Epithelial cell of esophagus (primary cell): ENCODE measurements around the gene MBLAC1.

Experiments
- DNase-seq: peaks from one replicate; pipeline ENCODE4 v3.0.0; 2010; ENCODE audit warnings: low read depth
- H3K4me3 ChIP-seq: 2 replicates; pipeline ENCODE4 v1.5.1; 2011; ENCODE audit warnings: mild to moderate bottlenecking, low read length, control low read depth
- TF ChIP-seq, protein P1 (sequence below): IDR thresholded peaks from 2 replicates; pipeline ENCODE4 v1.5.1; 2011; ENCODE audit warnings: low read depth, mild to moderate bottlenecking, low read length, control low read depth, inconsistent platforms; ENCODE audit not compliant: insufficient read depth; ENCODE audit errors: missing control alignments

MBLAC1 gene, protein sequence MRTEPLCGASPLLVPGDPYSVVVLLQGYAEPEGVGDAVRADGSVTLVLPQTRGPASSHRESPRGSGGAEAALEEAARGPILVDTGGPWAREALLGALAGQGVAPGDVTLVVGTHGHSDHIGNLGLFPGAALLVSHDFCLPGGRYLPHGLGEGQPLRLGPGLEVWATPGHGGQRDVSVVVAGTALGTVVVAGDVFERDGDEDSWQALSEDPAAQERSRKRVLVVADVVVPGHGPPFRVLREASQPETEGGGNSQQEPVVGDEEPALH

DNA sequence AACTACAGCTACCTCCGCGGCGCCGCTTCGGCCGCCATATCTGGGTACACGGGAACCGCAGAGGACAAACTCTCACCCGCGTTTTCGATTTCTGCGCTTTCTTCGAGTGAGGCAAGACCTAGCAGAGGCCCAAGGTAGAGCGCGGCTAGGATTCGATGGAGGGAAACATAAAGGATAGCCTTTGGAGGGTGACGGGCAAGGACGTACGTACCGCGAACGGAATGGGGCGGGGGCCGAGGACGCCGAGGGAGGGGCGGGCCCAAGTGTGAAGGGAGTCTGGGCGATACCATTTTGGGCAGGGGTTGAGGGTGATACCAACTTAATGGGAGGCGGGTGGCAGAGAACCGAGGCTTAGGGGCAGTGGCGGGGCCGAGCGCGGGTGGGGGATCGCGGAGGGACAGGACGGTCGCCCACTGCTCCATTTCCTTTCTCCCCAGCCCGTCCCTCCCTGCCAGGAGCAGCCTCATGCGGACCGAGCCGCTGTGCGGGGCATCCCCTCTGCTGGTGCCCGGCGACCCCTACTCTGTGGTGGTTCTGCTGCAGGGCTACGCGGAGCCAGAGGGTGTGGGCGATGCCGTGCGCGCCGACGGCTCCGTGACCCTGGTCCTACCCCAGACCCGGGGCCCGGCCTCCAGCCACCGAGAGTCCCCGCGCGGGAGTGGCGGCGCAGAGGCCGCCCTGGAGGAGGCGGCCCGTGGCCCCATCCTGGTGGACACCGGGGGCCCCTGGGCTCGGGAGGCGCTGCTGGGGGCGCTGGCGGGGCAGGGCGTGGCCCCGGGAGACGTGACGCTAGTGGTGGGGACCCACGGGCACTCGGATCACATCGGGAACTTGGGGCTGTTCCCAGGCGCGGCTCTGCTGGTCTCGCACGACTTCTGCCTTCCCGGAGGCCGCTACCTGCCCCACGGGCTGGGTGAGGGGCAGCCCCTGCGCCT lies at the start of gene MBLAC1:
MBLAC1 (plus strand) TSS at position 37 of the 935 bp plus-strand sequence; CDS start at position 466, 429 bp downstream.
- peak within 1 kb of the TSS; percentile 92 for H3K4me3 ChIP-seq
- TF ChIP-seq, protein P1, sequence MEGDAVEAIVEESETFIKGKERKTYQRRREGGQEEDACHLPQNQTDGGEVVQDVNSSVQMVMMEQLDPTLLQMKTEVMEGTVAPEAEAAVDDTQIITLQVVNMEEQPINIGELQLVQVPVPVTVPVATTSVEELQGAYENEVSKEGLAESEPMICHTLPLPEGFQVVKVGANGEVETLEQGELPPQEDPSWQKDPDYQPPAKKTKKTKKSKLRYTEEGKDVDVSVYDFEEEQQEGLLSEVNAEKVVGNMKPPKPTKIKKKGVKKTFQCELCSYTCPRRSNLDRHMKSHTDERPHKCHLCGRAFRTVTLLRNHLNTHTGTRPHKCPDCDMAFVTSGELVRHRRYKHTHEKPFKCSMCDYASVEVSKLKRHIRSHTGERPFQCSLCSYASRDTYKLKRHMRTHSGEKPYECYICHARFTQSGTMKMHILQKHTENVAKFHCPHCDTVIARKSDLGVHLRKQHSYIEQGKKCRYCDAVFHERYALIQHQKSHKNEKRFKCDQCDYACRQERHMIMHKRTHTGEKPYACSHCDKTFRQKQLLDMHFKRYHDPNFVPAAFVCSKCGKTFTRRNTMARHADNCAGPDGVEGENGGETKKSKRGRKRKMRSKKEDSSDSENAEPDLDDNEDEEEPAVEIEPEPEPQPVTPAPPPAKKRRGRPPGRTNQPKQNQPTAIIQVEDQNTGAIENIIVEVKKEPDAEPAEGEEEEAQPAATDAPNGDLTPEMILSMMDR = no peak
- peak; percentile 90 for DNase-seq

DNA sequence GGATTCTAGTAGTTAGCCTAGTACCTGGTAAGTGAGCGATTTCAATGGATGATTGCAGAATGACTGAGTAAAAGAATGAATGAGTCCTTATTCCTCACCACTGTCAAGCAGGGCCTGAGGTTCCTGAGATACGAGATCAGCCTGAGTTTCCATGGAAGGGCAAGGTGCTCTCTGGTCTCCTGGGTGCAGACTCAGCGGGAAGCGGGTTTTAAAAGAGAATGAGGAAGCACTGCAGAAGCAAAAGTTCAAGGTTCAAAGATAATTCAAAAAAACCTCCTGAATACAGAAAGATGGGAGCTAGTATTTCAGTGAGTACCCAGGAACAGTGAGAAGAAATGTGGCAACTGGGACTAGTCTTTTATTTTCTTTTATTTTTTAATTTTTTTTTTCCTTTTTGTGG lies 49.6 kb upstream of the MBLAC1 start:
- no peak overlapping the region for H3K4me3 ChIP-seq
- DNase-seq = no peak
- TF ChIP-seq, protein P1 = no peak

DNA sequence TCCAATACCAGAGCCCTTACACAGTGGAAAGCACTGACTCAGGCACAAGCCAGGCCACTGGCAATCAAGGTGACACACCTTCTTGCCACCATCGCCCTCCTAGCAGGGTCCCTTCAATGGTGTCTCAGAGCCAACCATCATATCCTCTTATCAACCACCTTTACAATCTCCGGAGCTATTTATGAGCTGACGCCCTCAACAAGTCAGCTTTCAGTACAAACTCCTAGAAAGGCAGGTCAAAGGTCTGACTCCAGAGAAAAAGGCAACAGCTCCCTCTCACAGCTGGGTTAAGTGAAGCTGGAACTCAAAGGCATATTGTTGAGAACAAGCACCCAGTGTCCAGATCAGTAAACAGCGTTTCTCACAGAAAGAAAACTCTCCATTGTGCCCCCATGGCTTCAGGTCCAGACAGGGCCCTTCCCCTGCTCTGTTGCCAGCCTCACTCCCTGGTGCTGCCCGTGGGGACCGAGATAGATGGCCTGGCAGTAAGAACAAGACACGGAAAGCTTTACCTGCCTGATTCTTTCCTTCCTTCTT lies 47.7 kb upstream of the MBLAC1 start:
- DNase-seq = no peak
- TF ChIP-seq, protein P1 = no peak
- no peak overlapping the region for H3K4me3 ChIP-seq

DNA sequence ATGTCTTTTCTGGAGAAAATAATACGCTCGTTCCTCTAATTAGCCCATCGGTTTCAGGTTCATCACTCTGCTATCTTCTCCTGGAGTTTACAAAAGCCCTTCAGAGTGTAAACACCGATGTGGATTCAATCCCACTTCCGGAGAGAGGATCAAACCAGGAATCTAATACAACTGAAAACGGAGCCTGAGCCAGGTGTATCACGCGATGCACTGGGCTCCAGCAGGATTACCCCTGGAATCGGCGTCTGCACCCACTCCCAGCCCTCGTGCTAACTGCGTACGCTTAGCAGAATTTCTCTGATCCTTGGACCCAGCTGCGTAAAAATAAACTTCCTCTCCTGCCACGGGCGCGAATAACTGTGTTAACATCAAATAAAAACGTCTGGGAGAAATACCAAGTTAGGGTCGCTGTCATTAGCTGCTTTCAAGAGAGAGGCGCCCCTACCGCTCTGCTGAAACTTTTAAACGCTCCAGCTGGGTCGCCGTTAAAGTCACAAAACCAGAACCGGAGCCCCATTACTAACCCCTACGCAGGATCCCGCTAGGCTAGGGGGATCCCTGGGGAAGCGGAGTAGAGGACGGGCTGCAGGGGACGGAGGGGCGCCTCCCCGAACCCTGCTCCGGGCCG lies 45.7 kb upstream of the MBLAC1 start:
- peak; percentile 19 for DNase-seq
- TF ChIP-seq, protein P1 = no peak
- H3K4me3 ChIP-seq = peak overlapping the region; percentile 97

DNA sequence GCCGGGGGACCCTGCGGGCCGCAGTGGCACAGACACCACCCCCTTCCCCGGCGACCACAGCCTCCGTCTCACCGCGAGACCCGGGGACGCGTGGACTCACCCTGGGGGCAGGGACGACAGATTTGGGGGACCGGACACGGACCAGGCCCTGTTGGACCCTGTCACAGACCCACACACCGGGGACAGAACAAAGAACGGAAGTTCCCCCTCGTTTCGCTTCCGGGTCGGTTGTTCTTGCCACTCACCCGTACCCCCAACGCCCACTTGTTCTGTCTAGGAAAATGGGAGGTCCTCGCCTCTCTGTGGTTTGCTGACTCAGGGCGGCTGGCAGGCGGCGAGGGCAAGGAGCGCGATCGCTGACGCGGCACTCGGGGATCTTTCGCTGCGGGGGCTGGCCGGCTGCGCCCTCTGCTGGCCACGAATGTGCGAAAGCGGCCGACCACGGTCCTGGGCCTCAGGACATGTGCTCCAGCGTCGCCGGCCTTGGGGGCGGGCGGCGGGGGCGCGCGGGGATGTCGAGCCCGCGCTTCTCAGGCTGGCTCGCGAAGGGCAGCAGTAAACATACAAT lies 45.1 kb upstream of the MBLAC1 start, which contains the start of gene ZNF3:
ZNF3 (minus strand) TSS at position 189 of the 568 bp plus-strand sequence. CDS start 4,366 bp downstream, outside the sequence.
- peak within 1 kb of the TSS; percentile 97 for H3K4me3 ChIP-seq
- peak; percentile 99 for DNase-seq

DNA sequence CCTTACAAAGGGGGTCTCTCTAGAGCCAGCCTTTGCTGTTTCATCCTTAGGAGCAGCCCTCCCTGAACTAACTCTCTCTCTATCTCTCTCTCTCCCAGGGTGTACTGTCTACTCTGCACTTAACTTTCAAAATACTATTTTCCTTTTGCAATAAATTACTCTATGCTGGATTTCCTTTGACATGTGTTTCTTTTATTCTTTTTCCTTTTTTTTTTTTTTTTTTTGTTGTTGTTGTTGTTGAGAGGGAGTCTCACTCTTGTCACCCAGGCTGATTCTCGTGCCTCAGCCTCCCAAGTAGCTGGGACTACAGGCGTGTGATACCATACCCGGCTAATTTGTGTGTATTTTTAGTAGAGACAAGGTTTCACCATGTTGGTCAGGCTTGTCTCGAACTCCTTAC lies 43.8 kb upstream of the MBLAC1 start:
- H3K4me3 ChIP-seq = no peak overlapping the region
- DNase-seq = no peak
- TF ChIP-seq, protein P1 = no peak

More for the DNA sequence above, 45.1 kb upstream of the MBLAC1 start, which contains the start of gene ZNF3:
- TF ChIP-seq, protein P1 = peak; percentile 65
